Testis (tissue), 3 donors: ENCODE data around the gene SCARB1. TPM values are rescaled to one million over a fixed set of nuclear protein-coding genes. Genes with fewer than 3 reads are reported as not detected.

ENCODE experiments used
- DNase-seq: peaks from one replicate; pipeline ENCODE4 v3.0.0-alpha.2; 2019
- H3K27ac ChIP-seq, 2 donors: fragments of 200-600 bp; sonication (generic); one replicate each; pipeline ENCODE4 v1.5.1; 2019
- H3K27me3 ChIP-seq: fragments of 200-600 bp; sonication (generic); one replicate; pipeline ENCODE4 v1.5.1; 2019
- H3K36me3 ChIP-seq: fragments of 200-600 bp; sonication (generic); one replicate; pipeline ENCODE4 v1.5.1; 2017; ENCODE audit warnings: low read depth; ENCODE audit errors: missing control alignments
- H3K4me1 ChIP-seq: fragments of 200-600 bp; sonication (generic); one replicate; pipeline ENCODE4 v1.5.1; 2019
- H3K4me3 ChIP-seq, 2 donors: fragments of 200-600 bp; sonication (generic); one replicate each; pipeline ENCODE4 v1.5.1; 2017 to 2019
- H3K9me3 ChIP-seq: fragments of 200-600 bp; sonication (generic); one replicate; pipeline ENCODE4 v1.5.1; 2017
- POLR2A ChIP-seq: fragments of 450-650 bp; IDR thresholded peaks from one replicate; pipeline ENCODE4 v1.6.1; 2017; ENCODE audit warnings: antibody characterized with exemption, mild to moderate bottlenecking, moderate library complexity
- WGBS, 2 donors: methylation state at CpG; one replicate each; pipeline ENCODE4 v1.1.5; 2018; 5-methylcytosine and 5-hydroxymethylcytosine counted together
- intact Hi-C: fragments of 100-400 bp; cut with DNase I; formaldehyde crosslinking; loops from one replicate; pipeline ENCODE4 v1.15.1; 2023; ENCODE audit warnings: low total_unique reads
- polyA plus RNA-seq: library from polyadenylated mRNA; stranded (reverse); fragments of 350-450 nt; fragmentation: Illumina TruSeq; extraction: RNeasy Lipid Tissue Mini Kit (QIAGEN cat#74804); gene quantifications from one replicate; pipeline ENCODE4 v1.2.3, GENCODE V29; 2014; ENCODE audit warnings: low read depth, low replicate concordance; ENCODE audit not compliant: insufficient read depth
- total RNA-seq, 2 donors: library from RNA; depleted of rRNA; stranded (reverse); fragments of >200 nt; gene quantifications; one replicate each; pipeline ENCODE4 v1.2.3, GENCODE V29; 2016
- TF ChIP-seq, protein P1 (sequence below), 3 experiments: fragments of 450-650 bp in 2 of 3; fragments of 200-600 bp in 1 of 3; sonication (generic) in 1 of 3; IDR thresholded peaks; one replicate each; pipeline ENCODE4 v1.5.1; 2016 to 2019; ENCODE audit warnings: antibody characterized with exemption in 3 of 3, mild to moderate bottlenecking in 2 of 3, moderate library complexity in 1 of 3

SCARB1 gene
- total and polyA plus RNA-seq, 3 donors from 2014 or later = 46.9 to 116 (median 73.6) TPM

DNA sequence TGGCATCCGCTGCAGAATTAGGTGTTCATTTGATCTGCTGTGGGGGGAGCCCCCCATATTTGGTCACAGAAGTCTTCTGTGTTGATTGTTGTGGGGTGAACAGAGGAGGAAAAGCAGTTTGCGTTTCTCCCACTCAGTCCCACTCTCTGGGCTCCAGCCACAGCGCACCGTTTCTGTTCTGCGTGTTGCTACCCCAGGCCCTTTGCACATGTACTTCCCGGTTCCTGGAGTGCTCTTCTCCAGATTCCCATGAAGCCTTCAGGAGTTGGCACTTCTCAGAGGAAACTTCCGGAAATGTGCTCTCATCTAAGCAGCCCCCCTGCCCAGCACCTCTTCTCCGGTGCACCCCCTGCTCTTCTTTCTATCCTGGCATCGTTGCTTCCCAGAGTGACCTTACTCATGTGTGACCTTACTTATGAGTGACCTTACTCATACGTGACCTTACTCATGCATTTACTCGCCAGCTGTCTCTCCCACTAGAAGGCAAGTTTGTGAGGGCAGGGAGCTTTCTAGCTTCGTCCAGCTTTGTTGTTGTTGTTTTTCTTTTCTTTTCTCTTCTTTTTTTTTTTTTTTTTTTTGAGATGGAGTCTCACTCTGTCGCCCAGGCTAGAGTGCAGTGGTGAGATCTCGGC, 93.7 kb downstream of the SCARB1 start:
- no peak for DNase-seq
- Histone ChIP-seq H3K9me3 (no peaks in the 10 kb centered on the region), H3K4me1 (peaks cover 26% of the 10 kb centered on the region), H3K4me3 (no peak overlapping the region), H3K36me3 (no peaks in the 10 kb centered on the region), H3K27ac (no peak overlapping the region), H3K27me3 (no peaks in the 10 kb centered on the region)
- WGBS, 2 donors = 87 to 89% methylated on average over 14 of the region's 14 CpGs
- intact Hi-C loops = loop anchor here (5.0 kb wide), 3 partner anchors 203 to 728 kb away; partner anchors contain the start of gene NCOR2
- no peak for TF ChIP-seq POLR2A
- TF ChIP-seq, protein P1, sequence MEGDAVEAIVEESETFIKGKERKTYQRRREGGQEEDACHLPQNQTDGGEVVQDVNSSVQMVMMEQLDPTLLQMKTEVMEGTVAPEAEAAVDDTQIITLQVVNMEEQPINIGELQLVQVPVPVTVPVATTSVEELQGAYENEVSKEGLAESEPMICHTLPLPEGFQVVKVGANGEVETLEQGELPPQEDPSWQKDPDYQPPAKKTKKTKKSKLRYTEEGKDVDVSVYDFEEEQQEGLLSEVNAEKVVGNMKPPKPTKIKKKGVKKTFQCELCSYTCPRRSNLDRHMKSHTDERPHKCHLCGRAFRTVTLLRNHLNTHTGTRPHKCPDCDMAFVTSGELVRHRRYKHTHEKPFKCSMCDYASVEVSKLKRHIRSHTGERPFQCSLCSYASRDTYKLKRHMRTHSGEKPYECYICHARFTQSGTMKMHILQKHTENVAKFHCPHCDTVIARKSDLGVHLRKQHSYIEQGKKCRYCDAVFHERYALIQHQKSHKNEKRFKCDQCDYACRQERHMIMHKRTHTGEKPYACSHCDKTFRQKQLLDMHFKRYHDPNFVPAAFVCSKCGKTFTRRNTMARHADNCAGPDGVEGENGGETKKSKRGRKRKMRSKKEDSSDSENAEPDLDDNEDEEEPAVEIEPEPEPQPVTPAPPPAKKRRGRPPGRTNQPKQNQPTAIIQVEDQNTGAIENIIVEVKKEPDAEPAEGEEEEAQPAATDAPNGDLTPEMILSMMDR (IDR thresholded peaks at IDR 0.05) = no peak

GRCh38 chr12:124769163-124769530, 94.5 kb downstream of the SCARB1 start:
- 95% methylated on average over 3 of the region's 3 CpGs for WGBS, 2 donors
- no peaks in the 10 kb centered on the region for H3K27me3 ChIP-seq
- no peak for TF ChIP-seq POLR2A
- TF ChIP-seq, protein P1 (IDR thresholded peaks at IDR 0.05) = no peak
- no peak for DNase-seq
- peaks cover 29% of the 10 kb centered on the region for H3K4me1 ChIP-seq
- no peaks in the 10 kb centered on the region for H3K9me3 ChIP-seq
- H3K4me3 ChIP-seq = no peak overlapping the region
- no peaks in the 10 kb centered on the region for H3K36me3 ChIP-seq
- intact Hi-C loops = loop anchor here (5.0 kb wide), 2 partner anchors 202 to 717 kb away; partner anchors contain the start of gene NCOR2
- no peak overlapping the region for H3K27ac ChIP-seq

DNA sequence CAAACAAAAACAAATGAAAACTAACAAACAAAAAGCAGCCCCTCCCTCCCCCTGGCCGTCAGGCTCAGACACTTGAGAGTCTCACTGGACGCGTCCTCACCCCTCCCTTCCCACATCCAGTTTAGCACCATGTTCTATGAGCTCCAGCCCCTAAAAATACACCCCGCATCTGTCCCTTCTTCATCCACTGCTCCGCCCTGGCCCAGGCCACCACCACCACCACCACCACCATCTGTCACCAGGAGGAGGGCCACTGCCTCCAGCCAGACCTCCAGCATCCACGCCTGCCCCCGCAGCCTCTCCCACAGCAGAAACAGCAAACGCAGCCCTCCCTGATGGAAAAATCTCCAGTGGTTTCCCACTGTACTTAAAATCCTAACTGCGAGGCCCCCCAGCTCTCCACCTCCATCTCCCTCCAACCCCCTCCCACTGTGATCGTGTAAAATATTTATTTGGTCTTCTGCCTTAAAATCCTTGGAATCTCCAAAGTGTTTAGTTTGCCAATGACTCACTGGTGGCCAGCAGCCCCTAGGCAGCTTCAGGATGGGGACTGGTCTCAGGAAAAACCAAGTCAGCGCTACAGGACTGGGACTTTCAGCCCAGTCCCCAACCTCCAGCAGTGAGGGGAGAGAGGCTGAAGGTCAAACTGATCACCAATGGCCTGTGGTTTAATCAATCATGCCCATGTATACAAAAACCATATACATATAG, 95.1 kb downstream of the SCARB1 start:
- WGBS, 2 donors = 84% methylated on average over 11 of the region's 11 CpGs
- H3K9me3 ChIP-seq = no peaks in the 10 kb centered on the region
- H3K36me3 ChIP-seq = no peaks in the 10 kb centered on the region
- no peak for TF ChIP-seq POLR2A
- TF ChIP-seq, protein P1 (IDR thresholded peaks at IDR 0.05) = no peak
- intact Hi-C loops = loop anchor here (5.0 kb wide), 2 partner anchors 201 to 716 kb away; partner anchors contain the start of gene NCOR2
- DNase-seq = no peak
- no peak overlapping the region for H3K27ac ChIP-seq
- H3K27me3 ChIP-seq = no peaks in the 10 kb centered on the region
- no peak overlapping the region for H3K4me3 ChIP-seq
- H3K4me1 ChIP-seq = peaks cover 29% of the 10 kb centered on the region

GRCh38 chr12:124767066-124767821, 96.4 kb downstream of the SCARB1 start:
- Histone ChIP-seq H3K36me3 (no peaks in the 10 kb centered on the region), H3K4me1 (peaks cover 29% of the 10 kb centered on the region), H3K27me3 (no peaks in the 10 kb centered on the region), H3K9me3 (no peaks in the 10 kb centered on the region), H3K27ac (no peak overlapping the region), H3K4me3 (no peak overlapping the region)
- peak; percentile 87 for DNase-seq
- intact Hi-C loops = loop anchor here (5.0 kb wide), 2 partner anchors 200 to 715 kb away; partner anchors contain the start of gene NCOR2
- TF ChIP-seq, protein P1 (IDR thresholded peaks at IDR 0.05) = peak; percentile 99 to 100 (median 100)
- TF ChIP-seq POLR2A = no peak
- 18 to 28% methylated on average over 21 of the region's 21 CpGs for WGBS, 2 donors
